IMR-90 (cell line): ENCODE results near the gene MRPL38.

Experiments
- BHLHE40 ChIP-seq: fragments of 150-350 bp; IDR thresholded peaks from 2 replicates; pipeline ENCODE4 v1.6.1; 2016; ENCODE audit warnings: mild to moderate bottlenecking, low read depth, low read length
- CEBPB ChIP-seq: IDR thresholded peaks from 2 replicates; pipeline ENCODE4 v1.6.1; 2012; ENCODE audit warnings: low read depth, low read length, improper control_type of control experiment
- CHD1 ChIP-seq: IDR thresholded peaks from 2 replicates; pipeline ENCODE4 v1.6.1; 2012; ENCODE audit warnings: low read depth, low read length, improper control_type of control experiment
- CTCF ChIP-seq: conservative IDR thresholded peaks from 2 replicates; pipeline ENCODE4 v1.5.1; 2012; ENCODE audit warnings: mild to moderate bottlenecking, low read depth, low read length, improper control_type of control experiment
- ELK1 ChIP-seq: fragments of 150-350 bp; IDR thresholded peaks from 2 replicates; pipeline ENCODE4 v1.6.1; 2016; ENCODE audit warnings: low read depth, mild to moderate bottlenecking, low read length, moderate library complexity, borderline replicate concordance
- FOS ChIP-seq: fragments of 150-350 bp; IDR thresholded peaks from 2 replicates; pipeline ENCODE4 v1.6.1; 2016; ENCODE audit warnings: low read depth, low read length
- MAFK ChIP-seq: IDR thresholded peaks from 2 replicates; pipeline ENCODE4 v1.6.1; 2012; ENCODE audit warnings: low read depth, low read length, improper control_type of control experiment
- MXI1 ChIP-seq: IDR thresholded peaks from 2 replicates; pipeline ENCODE4 v1.6.1; 2012; ENCODE audit warnings: low read depth, mild to moderate bottlenecking, low read length, moderate library complexity, borderline replicate concordance
- POLR2A ChIP-seq: IDR thresholded peaks from 2 replicates; pipeline ENCODE4 v1.6.1; 2012; ENCODE audit warnings: mild to moderate bottlenecking, low read depth, low read length
- RAD21 ChIP-seq: IDR thresholded peaks from 2 replicates; pipeline ENCODE4 v1.6.1; 2012; ENCODE audit warnings: low read length, improper control_type of control experiment
- RCOR1 ChIP-seq: IDR thresholded peaks from 2 replicates; pipeline ENCODE4 v1.6.1; 2012; ENCODE audit warnings: mild to moderate bottlenecking, low read length, improper control_type of control experiment; ENCODE audit not compliant: insufficient replicate concordance
- RFX5 ChIP-seq: IDR thresholded peaks from 2 replicates; pipeline ENCODE4 v1.8.0; 2012; ENCODE audit warnings: low read depth, mild to moderate bottlenecking, low read length, moderate library complexity
- SMC3 ChIP-seq: fragments of 150-350 bp; IDR thresholded peaks from 2 replicates; pipeline ENCODE4 v1.6.1; 2016; ENCODE audit warnings: low read depth, mild to moderate bottlenecking, antibody characterized with exemption, low read length, moderate library complexity
- USF2 ChIP-seq: fragments of 150-350 bp; IDR thresholded peaks from 2 replicates; pipeline ENCODE4 v1.6.1; 2017; ENCODE audit warnings: mild to moderate bottlenecking, antibody characterized with exemption, low read length, low read depth

GRCh38 chr17:75942473-75942872, 37.8 kb upstream of the MRPL38 start:
- TF ChIP-seq CTCF (no peak), FOS (no peak), USF2 (no peak), MAFK (no peak), RFX5 (no peak), POLR2A (no peak), CEBPB (no peak), ELK1 (no peak), RCOR1 (no peak), SMC3 (no peak), RAD21 (no peak), MXI1 (no peak), BHLHE40 (no peak), CHD1 (no peak)
